Measurements from ENCODE around the gene TGFBR3. TPM values are rescaled to one million over a fixed set of nuclear protein-coding genes. Genes with fewer than 3 reads are reported as not detected.
"Not testable (repeated sequence)": the region's sequence is repeated elsewhere in the genome, so short reads cannot be mapped to it uniquely, and the experiment has no call there.

TGFBR3 gene
- total RNA-seq, 1 donor from 2014 or later = 69.2 TPM

DNA sequence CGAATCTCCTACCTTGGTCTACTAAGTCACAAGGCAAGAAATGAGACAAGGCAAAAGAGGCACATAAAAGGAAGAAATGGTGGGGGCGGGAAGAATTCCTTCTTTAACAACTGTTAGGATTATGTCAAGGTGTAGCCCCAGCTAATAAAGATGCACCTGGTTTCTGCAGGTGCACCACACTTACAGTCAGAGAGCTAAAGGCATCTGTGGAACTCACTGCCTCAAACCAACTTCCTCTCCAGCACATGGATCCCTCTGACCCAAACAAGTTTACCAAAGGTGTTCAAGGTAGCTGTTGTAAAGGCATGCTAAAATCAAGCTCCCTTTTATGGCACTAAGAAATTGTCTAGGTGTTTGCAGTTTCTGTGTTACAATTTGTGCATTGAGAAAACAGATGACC, 38.1 kb downstream of the TGFBR3 start:
- DNase-seq = no peak

DNA sequence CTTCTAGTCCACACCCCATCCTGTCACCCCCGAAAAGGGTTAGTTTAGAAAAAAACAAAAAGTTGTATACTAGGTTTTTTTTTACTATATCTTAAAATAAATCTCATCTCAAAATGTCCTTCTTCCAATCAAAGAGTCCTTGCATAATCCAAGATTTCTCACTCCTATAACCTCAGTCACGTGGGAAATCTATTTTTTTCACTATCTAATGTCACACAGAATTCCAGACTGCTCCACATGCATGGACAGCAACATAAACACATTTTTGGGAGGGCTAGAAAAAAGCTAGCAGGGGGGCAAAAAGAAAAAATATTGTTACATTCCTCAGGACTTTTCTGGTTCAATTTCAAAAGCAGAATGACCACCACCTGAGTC, 39.3 kb downstream of the TGFBR3 start:
- no peak for DNase-seq

DNA sequence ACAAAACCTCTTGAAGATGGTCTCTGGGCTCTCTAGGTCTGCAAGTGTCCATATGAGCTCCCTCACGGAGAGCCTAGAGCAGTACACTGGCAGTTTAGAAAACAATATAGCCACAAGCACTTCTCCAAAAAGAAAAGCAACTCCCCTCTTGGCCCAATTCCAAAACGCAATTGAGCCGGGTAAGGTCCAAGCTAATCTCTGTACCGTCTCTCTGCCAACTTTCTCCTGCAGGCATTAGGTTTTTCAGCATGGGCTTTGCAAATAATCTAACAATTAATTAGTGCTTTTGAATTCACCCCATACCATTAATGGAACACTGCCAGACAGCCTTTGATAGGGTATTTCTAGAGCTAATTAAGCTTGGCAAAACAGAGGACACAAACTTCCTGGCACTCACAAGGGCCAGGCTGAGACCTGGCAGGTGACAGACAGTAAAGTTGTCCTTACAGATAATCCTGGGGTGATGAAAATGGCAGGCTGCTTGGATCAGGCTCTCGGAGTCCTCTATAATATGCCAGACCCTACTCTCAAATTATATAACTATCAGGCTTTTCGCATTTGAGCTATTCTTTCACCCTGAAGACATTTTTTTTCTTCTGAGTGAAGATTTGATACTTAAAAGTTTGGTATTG, 39.8 kb downstream of the TGFBR3 start:
- peak; percentile 96 for DNase-seq

DNA sequence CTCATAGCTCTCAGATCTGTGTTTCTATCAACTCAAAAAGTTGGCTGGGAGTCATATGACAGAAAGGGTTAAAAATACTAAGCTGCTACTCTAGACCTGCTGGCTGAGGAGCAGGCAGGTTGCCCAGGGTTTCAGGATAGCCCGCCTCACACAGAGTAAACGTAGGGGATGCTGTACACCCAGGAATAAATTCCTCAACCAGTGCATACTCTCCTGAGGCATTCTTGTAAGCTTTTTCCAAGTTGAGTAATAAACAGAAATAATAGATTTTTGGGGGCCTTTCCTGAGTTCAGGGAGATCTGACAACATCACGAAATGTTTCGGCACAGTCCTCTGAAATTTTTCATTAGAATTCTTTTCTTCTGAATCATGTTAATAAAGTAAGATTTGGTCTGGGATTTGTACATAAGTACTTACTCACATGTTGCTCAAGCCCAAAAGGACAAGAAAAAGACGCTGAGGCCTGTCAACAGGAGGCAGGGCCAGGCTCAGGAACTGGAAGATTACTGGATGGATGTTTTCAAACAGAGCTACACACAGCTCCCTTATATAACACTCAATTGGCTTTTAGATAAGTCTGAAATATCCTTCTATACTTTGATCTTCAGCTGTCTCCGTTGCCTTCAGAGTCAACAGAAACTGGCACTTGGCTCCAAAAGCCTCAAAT, 41.0 kb downstream of the TGFBR3 start:
- DNase-seq = peak; percentile 54

DNA sequence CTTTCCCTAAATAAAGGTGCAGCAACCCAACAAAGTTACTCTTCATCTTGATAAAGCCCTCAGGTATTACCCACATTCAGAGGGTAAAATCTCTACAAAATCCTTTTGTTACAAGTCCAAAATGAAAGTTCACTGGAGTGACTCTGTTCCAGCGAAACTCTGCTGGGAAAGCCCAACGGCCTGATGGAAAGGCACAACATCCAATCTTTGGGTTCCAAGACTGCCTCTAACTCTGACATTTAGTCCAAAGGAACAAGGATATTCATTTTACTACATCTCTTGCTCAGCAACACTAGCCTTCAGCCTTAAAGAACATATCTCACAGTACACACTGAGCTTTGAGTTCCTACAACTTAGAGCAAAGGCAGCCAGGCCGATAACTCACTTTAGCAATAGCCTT, 42.1 kb downstream of the TGFBR3 start:
- no peak for DNase-seq

DNA sequence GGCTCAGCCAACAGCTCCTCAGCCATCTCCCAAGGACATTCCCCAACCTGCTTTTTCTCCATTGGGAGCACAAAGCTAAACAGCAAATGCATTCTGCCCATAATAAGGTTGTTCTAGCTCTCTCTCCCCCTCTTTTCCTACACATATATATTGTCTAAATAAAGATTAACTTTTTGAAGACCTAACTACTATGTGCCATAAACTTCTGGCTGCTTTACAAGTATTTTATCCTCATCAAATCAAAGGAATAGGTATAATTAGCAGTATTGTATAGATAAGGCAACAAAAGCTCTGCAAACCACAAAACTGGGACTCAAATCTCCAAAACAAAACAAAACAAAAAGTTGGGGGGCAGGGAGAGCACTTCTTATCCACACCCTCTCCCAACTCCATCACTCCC, 43.4 kb downstream of the TGFBR3 start:
- no peak for DNase-seq

DNA sequence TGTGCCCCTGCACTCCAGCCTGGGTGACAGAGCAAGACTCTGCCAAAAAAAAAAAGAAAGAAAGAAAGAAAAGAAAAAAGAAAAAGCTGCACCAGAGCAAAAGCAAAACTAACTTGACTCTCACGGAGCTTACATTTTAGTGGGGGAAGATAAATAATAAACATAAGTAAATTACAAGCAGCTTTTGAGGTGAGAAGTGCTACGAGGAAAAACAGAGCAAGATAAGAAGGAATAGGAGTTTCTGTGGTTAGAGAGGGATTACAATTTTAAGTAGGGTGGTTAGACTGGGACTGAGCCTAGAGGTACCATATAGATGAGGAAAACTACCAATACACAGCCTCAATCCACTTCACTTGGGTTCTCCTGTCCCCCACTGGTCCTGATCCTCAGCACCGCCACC, 43.9 kb downstream of the TGFBR3 start:
- no peak for DNase-seq

DNA sequence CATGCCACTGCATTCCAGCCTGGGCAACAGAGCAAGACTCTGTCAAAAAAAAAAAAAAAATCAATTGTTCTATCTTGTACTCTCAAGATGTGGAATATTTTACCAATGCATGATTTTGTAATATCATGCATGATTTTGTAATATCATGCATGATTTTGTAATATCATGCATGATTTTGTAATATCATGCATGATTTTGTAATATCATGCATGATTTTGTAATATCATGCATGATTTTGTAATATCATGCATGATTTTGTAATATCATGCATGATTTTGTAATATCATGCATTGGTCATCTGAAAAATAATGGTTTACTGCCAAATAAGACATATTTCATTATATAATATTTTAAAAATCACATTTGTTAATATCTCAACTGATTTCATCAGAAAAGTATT, 45.7 kb downstream of the TGFBR3 start:
- DNase-seq = not testable (repeated sequence)

DNA sequence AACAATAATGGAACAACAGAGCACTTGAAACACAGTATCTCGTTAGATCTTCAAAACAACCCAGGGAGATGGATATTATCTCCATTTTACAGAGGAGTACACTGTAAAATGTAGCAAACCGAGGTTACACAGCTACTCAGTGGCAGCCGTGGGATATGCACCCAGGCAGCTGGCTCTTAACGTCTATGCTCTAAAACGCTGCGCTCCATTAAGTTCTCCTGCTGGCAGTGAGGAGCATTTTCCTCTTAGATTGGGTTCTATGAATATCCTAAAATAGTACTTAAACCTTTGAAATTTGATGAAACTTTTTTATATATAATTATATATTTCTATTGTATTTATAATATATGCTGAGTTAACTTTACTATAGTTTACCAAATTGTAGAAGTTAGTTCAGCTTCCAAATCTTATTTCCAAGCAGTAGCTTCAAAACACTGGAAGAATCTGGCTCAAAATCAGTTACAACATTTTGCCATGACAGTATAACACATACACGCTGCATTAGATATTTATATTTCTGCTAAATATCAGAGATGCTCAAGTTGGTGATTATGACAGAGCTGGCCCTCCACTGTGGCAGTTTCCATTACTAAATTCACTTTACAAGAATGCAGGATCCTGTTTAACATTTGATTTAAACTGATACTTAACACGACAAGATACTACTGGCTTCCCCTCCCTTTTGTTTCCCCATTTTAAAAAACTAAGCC, 49.5 kb downstream of the TGFBR3 start:
- peak; percentile 58 for DNase-seq

DNA sequence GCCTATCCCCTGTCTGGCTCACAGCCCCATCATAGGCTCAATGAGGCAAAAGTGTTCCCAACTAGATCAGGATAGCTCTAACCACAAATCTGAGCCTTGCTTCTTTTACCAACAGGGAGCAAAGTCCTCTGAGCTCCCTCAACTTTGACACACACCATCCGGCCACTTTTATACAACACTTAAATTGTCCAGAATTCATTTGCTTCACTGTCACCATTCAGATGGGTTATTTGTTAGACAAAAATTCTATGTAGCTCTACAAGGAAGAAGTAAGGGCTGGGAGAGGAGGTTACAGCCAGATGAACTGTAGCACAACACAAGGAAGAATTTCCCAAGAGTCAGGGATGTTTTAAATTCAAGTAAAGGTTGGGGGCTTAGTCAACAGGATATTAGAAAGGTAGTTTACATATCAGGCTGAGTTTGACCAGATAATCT, 50.8 kb downstream of the TGFBR3 start:
- no peak for DNase-seq

DNA sequence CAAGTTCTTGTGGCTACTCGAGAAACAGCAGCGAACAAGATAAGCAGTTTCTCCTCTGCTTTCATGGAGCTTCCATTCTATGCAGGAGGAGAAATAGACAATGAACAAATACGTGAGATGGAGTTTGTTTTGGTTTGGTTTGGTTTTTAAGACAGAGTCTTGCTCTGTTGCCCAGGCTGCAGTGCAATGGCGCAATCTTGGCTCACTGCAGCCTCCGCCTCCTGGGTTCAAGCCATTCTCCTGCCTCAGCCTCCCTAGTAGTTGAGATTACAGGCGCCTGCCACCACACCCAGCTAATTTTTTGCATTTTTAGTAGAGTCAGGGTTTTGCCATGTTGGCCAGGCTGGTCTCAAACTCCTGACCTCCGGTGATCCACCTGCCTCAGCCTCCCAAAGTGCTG, 51.4 kb downstream of the TGFBR3 start:
- DNase-seq = not testable (repeated sequence)

DNA sequence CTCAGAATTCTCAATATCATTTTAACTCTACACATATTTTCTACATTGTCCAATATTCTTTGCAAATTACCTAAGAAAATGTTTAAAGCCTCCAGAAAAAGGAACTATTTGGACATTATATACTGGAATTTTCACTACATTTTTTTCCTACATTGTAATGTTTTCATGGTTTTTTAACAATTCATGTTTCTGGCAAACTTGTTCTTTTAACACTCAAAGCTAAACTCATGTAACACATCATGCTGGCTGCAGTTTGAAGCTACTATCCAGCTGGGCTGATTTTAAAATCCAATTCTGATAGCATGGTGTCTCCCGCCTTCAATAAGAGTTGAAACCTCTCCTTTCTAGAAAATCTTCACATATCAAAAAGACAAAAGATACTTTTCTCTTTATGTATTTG, 52.0 kb downstream of the TGFBR3 start:
- DNase-seq = peak; percentile 52

DNA sequence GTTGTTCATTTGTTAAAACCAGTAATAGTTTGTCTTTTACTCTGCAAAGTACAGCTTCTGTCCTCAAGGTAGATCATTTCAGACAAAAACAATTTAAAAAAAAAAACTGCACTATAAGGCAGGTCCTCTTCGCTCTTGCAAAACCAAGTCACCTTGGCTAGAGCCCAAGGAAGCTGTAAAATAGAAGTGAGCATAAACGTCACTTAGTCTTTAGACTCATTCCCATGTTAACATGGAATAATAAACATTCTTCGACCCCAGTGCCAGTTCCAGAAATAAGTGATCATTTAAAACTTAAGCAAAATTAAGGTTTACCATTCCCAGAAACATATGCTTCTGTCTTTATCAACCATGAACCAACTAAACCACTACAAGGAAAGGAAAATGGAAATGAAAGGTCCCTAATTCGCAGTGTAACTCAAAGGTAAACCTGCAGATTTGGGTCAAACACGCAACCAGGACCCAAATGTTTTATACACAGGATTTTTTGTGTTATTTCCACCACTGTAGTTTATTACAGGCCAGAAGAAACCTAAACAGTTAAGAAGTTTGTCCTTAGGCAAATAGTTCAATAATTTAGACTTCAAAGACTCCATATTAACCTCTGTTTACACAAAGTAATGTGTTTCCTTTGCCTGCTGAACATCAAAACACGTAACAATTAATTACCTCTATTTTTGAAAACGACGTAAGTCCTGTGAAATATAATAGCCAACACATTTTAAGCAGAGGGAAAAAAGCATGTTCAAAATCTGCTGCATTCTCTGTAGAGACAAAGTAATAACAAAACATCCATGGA, 54.6 kb downstream of the TGFBR3 start:
- DNase-seq = no peak

DNA sequence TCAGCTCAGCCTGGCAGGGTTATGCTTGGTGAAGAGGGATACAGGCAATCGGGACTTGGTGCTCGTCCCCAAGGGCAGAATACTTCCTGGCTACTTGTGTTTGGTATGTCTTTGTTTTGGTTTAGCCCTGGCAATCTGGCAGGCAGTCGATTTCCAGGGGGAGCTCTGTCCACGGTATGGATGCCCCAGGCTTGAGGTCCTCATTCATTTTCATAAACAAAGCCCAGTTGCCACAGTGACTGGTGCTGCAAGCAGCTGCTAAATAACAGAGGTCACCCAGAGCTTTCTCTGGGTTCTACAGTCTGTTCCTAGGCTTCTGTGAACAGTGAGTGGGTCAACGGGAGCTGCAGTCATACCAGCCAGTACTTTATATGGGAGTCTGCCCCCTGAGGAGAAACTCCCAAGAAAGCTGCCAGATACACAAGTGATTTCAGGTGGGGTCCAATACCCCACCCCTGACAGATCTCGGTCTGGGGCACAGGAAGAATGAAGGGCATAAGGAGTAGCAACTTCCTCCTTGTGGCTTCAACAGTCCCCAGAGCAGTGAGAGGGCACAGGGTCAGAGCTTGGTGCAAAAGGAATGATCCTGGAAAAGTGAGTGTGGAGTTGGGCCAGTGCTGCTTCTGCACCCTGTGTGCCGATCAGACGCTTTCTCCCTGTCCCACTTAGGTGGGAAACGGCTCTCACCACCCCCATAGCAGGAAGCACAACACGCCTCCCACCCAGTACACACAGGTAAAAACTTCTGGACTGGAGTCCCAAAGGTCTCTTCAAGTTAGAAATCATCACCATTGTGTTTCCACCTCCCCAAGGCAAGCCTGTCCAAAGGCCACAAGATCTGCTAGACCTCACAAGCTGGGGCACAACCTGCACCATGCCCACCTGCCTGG, 55.5 kb downstream of the TGFBR3 start:
- DNase-seq = peak; percentile 93

DNA sequence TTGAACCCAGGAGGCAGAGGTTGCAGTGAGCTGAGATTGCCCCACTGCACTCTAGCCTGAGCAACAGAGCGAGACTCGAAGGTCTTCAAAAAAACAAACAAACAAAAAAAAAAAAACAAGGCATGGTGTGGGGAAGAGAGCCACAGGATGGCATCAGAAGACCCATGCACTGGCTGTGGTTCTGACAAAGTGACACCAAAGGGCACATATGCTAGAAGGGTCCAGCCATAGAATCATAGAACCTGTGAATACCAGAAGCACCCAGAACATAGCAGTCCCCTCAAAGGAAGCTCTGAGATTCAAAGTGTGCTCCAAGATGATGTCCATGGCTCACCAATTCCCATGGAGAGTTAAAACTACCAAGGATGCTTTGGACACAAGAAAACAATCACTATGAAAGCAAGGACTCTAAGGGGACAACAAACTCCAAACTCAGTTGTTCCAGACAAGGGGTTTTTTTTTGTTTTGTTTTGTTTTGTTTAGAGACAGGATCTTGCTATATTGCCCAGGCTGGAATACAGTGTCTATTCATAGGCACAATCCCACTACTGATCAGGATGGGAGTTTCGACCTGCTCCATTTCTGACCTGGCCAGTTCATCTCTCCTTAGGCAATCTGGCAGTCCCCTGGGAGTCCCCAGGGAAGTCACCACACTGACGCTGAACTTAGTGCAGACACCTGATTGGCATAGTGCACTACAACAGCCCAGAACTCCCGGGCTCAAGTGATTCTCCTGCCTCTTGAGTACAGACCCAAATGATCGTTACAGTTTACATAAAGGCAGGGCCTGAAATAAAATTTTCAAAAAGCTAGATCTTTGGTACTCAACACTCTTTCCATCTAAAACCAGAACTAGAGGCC, 56.4 kb downstream of the TGFBR3 start:
- DNase-seq = no peak

DNA sequence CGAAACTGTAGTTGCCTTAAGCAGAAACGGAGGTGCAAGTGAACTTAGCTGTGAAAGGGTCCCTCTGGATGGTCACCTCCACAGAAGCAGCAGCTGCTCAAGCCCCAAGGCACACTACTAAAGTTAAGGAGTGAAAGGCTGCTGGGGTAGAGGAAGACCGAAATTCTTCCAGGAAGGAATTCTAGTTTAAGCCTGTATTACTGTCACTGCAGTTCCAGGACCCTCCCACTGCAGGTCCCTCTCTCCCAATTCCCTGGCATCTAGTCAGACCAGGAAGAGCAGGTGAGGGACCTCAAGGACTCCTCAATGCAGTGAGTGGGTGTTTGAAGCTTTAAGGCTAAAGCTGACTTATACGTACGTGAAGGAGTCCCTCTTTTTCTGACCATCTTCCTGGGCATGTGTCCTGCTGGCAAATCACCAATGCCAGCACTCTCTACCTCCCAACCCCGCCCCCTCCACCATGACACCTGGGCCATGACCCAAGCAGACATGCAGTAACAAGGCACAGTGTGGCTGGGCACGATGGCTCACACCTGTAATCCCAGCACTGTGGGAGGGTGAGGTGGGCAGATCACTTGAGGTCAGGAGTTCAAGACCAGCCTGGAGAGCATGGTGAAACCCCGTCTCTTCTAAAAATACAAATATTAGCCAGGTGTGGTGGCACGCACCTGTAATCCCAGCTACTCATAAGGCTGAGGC, 57.2 kb downstream of the TGFBR3 start:
- no peak for DNase-seq

DNA sequence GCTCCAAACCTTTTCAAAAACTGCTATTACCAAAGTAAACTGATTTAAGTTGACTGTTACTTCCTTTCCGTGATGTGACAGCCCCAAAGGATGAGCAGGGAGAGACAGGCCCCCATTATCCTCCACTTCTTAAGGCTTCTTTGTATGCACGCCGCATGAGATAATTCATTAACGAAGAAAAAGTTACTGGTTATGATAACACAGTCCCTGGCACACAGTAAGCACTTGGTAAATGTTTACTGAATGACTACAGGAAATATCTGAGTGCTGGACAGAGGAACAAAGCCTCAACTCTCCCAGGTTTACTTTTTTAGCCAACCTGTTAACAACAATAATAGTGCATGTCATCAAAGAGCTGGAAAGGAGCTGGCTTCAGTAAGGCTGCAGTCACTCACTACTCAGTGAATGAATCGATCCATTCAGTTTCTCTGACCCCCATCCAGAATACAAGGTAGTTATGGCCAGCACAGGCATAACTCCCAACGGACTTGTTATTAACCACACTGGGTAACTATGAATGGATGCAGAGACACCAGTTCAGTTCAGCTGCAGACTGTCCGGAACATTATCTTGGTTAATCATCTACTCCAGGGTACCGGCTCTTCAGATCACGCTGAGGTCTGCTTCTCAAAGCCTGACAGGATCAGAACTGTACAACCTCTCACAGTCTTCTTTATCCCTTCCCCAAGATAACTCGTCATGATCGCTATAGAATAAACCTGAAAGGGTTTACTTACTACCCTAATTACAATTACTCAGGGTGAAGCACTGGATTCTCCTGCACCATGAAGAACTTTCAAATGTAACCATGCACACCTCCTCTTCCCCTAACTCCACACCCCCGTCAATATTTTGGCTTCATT, 58.3 kb downstream of the TGFBR3 start:
- no peak for DNase-seq

DNA sequence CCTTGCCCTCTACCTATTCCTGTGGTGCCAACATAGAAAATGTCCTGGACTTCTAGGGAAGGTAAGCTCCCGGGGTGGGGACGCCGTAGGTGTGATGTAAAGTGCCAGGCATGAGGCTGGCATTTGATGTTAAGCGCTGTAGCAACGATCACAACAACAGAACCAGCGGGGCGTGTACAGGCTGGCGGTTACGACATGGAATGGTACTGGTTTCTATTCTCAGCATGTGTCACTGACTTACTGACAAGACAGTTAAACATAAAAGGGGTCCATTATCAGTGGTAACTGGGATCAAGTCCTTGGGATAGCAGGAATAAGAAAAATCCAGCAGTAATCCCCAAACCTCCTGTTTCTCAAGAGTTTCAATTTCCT, 58.9 kb downstream of the TGFBR3 start:
- no peak for DNase-seq

DNA sequence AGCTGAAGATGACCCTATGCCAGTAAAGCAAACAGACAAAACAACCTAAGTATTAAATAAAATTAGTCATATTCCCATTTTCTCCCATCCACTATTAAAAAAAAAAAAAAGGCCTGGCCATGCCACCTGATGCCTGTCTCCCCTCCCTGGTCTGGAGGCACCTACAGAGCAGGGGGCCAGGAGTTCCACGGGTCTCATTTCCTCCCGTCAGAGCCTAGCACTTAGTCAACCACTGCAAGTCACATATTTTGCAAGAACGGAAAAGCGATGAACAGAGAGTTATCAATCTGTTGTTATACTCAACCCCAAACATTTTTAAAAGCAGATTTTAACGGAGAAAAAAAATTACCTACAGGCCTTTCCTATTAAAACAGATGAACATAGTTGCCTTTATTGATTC, 59.3 kb downstream of the TGFBR3 start:
- no peak for DNase-seq
